GF-D8 (cell line): ENCODE data around the gene RNFT1.
A peak's percentile ranks its signal among the peaks of the same experiment; 100 is the strongest.
"Not testable (repeated sequence)": the region's sequence is repeated elsewhere in the genome, so short reads cannot be mapped to it uniquely, and the experiment has no call there.

ENCODE experiments used
- DNase-seq: peaks from one replicate; lab custom pipeline; 2025; lab: John Stamatoyannopoulos, UW

Gene RNFT1

DNA sequence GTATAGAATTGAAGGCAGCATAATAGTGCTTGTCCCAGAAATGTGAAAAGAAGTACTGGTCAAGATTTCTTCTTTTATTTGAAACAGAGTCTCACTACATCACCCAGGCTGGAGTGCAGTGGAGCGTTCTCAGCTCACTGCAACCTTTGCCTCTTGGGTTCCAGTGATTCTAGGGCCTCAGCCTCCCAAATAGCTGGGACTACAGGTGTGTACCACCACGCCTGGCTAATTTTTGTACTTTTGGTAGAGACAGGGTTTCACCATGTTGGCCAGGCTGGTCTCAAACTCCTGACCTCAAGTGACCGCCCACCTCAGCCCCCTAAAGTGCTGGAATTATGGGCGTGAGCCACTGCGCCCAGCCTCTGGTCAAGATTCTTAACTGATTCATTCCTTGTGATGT lies 43.9 kb downstream of the RNFT1 start:
- DNase-seq, result not testable (repeated sequence)

DNA sequence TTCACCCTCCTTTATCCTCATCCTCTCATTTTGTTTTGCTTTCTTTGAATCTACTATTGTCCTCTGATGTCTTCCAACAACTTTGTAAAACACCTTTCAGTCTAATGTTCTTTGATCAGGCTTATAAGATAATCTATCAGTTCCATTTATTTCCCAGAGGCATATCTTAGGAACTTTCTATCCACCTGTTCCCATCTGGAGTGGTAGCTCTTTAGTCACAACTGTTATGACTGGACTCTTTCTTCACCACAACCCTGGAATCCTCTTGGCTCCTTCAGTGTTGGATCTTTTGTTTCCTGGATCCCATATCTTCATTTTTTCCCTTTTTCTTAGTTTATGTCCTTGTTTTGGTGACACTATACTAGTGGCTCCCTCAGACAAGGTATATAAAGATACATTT lies 48.1 kb downstream of the RNFT1 start:
- DNase-seq, result no peak

DNA sequence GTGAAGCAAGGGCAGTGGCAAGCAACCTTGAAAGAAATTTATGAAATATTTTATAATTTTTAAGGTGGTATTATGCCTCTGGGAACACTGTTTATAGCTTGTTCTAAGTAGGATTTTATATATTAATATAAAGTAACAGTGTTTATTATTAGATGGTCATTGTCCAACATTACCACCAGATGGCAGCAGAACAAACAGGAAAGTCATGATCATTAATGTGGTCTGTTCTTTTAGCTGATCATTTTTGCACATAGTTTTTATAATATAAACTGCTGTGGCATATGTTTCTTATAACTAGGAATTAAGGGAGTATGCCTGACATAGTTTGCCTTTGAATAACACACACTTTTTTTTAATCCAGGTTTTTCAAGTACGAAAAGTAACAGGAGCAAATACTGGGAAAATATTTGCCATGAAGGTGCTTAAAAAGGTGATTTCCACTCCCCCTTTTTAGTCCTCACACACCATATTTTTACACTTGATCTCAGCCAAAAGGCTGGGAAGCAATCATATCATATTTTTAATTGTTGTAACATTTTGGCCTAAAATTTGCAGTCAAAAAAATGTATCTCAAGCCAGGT lies 50.2 kb downstream of the RNFT1 start:
- peak; percentile 15 for DNase-seq

DNA sequence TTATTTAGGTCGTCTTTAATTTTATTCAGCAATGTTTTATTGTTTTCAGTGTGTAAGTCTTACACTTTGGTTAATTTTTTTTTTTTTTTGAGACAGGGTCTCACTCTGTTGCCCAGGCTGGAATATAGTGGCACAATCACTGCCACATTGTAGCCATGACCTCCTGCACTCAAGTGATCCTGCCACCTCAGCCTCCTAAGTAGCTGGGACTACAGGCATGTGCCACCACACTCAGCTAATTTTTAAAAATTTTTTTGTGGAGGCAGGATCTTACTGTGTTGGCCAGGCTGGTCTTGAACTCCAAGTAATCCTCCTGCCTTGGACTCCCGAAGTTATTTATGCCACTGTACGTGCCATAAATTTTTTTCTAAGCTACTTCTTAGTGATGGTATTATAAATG lies 57.1 kb downstream of the RNFT1 start:
- DNase-seq, result no peak

DNA sequence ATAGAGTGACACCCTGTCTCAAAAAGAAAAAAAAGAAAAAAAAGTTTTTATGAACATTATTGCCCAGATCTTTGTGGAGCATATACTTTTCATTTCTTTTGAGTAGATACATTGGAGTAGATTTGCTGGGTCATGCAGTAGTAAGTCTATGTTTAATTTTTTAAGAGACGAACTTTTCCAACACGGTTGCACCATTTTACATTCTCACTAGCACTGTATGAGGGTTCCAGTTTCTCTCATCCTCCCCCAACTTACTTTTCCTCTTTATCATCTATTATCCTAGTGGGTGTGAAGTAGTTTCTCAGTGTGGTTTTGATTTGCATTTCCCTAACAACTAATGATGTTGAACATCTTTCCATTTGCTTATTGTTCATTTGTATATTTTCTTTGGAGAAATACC lies 61.1 kb downstream of the RNFT1 start:
- DNase-seq, result no peak
